HG03460 (cell line): Measurements from ENCODE around the gene NR2F2.

ENCODE experiments used
- ATAC-seq: cut with Tn5 transposase; IDR thresholded peaks from one replicate; pipeline ENCODE4 v1.9.1; 2021; ENCODE audit not compliant: unreplicated experiment

Gene NR2F2

DNA sequence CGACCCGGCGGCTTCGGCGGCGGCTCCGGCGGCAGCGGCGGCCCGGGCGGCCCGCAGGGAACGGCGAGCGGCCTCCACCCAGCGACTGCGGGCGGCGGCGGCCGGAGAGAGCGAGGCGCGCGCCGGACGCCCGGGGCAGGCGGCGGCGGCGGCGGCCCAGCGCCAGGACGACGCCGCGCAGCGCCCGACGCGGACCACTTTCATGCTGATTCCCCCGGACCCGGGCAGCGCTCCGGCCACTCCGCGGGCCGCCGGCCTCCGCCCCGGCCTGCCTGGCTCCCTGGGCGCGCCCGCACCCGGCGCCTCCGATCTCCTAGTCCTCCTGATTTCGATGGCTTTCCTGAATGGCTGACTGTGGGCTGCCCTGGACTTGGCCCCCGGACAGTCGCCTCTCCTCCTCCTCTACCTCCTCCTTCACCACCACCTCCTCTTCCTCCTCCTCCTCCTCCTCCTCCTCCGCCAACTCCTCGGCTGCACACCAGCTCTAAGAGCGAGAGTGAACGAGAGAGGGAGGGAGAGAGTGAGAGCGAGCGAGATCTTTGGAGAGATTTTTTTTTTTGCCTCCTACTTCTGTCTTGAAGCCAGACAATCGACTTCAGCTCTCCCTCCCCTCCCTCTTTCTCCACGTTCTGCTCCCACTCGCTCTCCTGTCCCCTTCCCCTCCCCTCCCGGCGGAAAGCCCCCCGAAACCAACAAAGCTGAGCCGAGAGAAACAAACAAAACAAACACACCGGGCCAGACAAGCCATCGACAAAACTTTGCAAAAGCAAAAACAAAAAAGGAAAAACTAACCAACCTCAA is 844 bp downstream of the NR2F2 start:
- ATAC-seq: no peak

DNA sequence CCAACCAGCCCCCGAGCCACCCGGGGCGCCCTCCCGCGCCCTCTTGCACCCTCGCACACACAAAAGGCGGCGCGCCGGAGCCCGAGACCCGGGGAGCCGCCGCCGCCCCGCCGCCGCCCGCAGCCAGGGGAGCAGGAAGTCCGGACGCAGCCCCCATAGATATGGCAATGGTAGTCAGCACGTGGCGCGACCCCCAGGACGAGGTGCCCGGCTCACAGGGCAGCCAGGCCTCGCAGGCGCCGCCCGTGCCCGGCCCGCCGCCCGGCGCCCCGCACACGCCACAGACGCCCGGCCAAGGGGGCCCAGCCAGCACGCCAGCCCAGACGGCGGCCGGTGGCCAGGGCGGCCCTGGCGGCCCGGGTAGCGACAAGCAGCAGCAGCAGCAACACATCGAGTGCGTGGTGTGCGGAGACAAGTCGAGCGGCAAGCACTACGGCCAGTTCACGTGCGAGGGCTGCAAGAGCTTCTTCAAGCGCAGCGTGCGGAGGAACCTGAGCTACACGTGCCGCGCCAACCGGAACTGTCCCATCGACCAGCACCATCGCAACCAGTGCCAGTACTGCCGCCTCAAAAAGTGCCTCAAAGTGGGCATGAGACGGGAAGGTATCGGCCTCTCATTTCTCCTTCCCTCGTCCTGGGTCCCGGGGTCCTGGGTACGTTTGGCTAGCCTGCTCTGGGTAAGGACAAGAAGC is 1.6 kb downstream of the NR2F2 start:
- ATAC-seq: no peak

DNA sequence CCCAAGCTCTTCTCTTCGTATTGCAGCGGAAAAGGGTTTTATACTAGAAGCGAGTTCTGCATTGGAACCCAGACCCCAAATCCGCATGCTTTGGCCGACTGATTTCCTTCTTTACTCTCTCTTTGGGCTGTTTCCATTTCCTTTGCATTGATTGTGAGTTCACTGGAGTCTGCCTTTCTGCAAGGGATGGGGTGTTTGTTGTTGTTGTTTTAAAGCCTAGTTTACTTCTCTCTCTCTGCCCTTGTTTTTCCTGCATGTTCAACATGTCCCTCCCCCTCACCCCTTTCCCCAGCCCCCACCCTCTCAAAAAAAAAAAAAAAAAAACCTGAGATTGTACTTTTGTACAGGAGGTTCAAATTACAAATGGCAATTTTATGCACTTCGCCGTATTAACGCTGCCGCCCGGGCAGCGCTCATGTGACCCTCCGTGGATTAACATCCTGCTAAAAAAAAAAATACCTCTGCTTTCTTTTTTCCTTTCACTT is 2.2 kb downstream of the NR2F2 start:
- no peak for ATAC-seq

- ATAC-seq: no peak
Measured at GRCh38 chr15:96333131-96334016, 2.9 kb downstream of the NR2F2 start.

DNA sequence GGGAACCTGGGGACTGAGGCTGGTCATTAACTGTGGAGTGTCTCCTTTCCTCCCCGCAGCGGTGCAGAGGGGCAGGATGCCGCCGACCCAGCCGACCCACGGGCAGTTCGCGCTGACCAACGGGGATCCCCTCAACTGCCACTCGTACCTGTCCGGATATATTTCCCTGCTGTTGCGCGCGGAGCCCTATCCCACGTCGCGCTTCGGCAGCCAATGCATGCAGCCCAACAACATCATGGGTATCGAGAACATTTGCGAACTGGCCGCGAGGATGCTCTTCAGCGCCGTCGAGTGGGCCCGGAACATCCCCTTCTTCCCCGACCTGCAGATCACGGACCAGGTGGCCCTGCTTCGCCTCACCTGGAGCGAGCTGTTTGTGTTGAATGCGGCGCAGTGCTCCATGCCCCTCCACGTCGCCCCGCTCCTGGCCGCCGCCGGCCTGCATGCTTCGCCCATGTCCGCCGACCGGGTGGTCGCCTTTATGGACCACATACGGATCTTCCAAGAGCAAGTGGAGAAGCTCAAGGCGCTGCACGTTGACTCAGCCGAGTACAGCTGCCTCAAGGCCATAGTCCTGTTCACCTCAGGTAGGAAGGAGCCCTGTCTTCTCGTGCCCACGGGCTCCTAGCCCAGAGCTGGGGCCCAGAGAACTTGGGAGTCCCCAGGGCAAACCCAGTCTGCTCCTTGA is 3.7 kb downstream of the NR2F2 start:
- ATAC-seq: no peak

- ATAC-seq: no peak
Measured at GRCh38 chr15:96334705-96335410, 4.4 kb downstream of the NR2F2 start.

DNA sequence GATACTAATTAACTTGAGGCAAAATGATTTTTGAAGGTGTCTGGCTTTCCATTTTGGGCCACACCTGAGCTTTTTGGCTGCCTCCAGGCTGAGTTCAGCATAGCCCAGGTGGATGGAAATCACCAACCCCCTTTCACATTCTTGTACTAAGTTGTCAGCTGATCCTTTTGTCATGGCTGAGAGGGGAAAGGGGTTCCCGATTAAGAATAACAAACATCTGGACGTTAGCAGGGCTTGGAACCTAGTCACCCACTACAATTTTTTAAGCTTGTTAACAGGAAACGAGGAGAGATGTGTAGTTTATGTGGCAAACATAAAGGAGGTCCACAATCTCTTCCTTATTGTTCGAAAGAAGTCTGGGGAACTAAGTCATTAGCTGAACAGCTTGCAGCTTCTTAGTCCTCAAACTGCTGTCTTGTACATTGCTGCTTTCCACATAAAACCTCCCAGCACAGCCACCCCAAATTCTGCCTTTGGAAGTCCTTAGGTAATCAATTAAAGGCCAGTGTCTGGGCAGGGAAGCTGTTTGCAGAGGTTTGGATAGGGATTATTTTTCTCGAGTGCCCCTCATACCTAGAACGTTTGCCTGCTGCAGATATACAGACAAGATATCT is 5.0 kb downstream of the NR2F2 start:
- ATAC-seq: no peak

GRCh38 chr15:96336108-96336595 is 5.7 kb downstream of the NR2F2 start:
- no peak for ATAC-seq

DNA sequence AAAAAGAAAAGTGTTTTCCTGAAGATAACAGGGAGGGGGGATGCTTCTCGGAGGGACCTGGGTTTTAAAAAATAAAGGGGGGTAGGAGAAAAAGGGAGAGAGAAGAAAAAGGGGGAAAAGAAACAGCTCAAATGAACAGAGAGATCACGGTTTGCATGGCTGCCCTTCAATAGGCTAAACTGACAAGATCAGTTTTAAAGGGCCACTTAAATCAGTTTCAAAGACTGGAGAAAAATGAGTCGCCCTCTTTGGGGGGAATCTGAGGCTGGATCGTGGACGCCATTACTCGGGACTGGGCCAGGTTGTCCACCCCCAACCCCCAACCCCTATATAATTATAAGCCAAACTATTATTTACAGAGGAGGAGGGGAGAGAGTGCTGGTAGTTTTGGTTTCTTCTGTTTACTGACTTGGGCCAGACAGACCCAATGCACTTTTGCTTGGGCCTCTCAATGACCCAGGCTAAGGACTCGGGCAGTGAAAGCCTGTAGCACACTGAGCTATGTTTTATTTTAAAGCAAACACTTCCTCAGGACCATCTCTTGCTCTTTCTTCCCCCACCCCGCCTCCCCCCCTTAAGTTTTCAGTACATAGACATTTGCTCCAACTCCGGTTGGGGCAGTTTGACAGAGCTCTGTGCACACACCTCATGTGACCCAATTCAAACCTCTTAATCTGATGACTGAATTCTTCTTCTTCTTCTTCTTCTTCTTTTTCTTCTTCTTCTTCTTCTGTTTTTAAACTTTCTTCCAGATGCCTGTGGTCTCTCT is 6.3 kb downstream of the NR2F2 start:
- no peak for ATAC-seq

DNA sequence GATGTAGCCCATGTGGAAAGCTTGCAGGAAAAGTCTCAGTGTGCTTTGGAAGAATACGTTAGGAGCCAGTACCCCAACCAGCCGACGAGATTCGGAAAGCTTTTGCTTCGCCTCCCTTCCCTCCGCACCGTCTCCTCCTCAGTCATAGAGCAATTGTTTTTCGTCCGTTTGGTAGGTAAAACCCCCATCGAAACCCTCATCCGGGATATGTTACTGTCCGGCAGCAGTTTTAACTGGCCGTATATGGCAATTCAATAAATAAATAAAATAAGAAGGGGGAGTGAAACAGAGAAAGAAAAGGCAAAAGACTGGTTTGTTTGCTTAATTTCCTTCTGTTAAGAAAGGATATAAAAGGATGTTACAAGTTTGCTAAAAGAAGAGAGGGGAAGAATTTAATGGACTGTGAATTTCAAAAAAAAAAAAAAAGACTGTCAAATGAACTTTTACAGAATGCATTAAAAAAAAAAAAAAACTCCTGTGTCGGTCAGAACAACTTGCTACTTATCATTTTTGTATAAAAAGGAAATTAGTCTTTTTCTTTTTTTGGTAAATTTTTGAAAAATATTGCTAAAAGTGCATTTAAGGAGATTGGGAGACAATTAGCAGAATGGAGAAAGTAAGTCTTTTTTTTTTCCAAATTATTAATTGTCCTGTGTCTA is 7.0 kb downstream of the NR2F2 start:
- no peak for ATAC-seq

GRCh38 chr15:96338074-96338765 is 7.7 kb downstream of the NR2F2 start:
- no peak for ATAC-seq

DNA sequence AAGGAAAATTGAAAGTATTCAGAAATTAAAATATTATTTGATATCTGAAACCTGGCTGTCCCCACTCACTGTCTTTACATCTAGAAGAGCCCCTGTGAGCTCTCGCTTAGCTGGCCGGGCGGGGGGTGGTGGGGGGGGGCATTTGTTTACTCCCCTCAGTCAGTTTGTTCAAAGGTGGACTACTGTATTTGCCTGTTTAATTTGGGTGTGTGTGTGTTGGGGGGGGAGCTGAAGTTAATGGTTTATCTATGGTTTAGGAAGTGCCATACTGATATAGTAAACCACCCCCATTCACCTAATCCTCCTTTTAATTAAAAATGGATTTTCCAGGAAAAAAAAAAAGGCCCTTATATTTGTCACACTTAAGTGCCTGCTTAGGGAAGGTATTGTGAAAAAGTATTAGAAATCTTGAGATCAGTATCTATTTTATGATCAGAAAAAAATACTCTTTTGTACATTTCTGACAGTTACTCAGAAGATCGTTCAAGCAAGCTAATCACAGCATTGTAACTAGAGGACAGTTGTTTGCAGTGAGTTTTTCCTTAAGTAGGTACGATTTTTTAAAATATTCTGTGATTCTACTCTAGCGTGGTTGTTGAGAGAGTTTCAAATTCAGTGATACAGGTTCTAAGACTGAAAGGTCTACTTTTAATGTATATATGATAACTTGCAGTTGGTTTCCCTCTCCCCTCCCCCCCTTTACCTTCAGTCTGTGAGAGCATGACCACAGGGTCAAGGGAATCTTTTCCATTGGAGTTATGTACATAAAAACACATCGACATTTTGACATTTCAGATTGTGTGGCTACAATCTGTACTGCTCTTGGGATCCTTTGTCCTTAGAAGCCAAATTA is 8.5 kb downstream of the NR2F2 start:
- ATAC-seq: no peak

GRCh38 chr15:96339619-96340347 is 9.3 kb downstream of the NR2F2 start:
- no peak for ATAC-seq

DNA sequence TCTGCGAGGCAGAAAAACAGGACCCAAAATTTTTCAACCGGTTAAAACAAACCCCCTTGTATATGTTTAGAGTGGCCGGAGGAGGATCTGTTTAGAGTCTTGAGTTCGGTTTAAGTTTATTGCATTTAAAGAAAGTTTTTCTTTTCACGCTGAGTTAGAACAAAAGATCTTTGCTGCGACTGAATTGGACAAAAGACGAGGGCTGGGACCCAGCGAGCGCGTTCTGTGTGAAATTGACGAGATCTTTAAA is 9.8 kb downstream of the NR2F2 start:
- ATAC-seq: no peak

- ATAC-seq: peak; percentile 33
Measured at GRCh38 chr15:96340598-96341512, 10.4 kb downstream of the NR2F2 start.
